ENCODE data around the gene JAZF1. TPM values are rescaled to one million over a fixed set of nuclear protein-coding genes. Genes with fewer than 3 reads are reported as not detected.

JAZF1 gene
- total and polyA plus RNA-seq, 3 experiments from 2014 or later: 3.2 to 5.1 (median 4.9) TPM

- peaks cover 0 to 2% (median 0%) of the 10 kb centered on the region in 3 donors for H3K4me1 Mint-ChIP-seq
- Histone ChIP-seq H3K36me3 (ENCODE audit: insufficient read depth, low read length) (no peaks in the 10 kb centered on the region), H3K27me3 (ENCODE audit: insufficient read depth, low read length, poor library complexity, severe bottlenecking) (no peaks in the 10 kb centered on the region), H3K4me1 (ENCODE audit: insufficient read depth, low read length) (no peaks in the 10 kb centered on the region), H3K4me3 (ENCODE audit: low read length) (no peak overlapping the region), H3K9me3 (ENCODE audit: low read length) (no peaks in the 10 kb centered on the region), H3K27ac (ENCODE audit: low read depth, low read length) (no peak overlapping the region)
- H3K27me3 Mint-ChIP-seq: peaks cover 0 to 2% of the 10 kb centered on the region in 2 donors
- H3K27ac Mint-ChIP-seq: no peak overlapping the region
- no peak for DNase-seq
- H3K4me3 Mint-ChIP-seq: no peak overlapping the region
- peaks cover 0 to 11% (median 3%) of the 10 kb centered on the region in 3 donors for H3K36me3 Mint-ChIP-seq
- CTCF ChIA-PET: no interaction called here
- no peaks in the 10 kb centered on the region for H3K9me3 Mint-ChIP-seq
- POLR2A ChIA-PET: no interaction called here
Observed at GRCh38 chr7:27916372-27916771, 264.2 kb downstream of the JAZF1 start.

- CTCF ChIA-PET: no interaction called here
- Histone ChIP-seq H3K4me1 (ENCODE audit: insufficient read depth, low read length) (no peaks in the 10 kb centered on the region), H3K27me3 (ENCODE audit: insufficient read depth, low read length, poor library complexity, severe bottlenecking) (no peaks in the 10 kb centered on the region), H3K4me3 (ENCODE audit: low read length) (no peak overlapping the region), H3K9me3 (ENCODE audit: low read length) (no peaks in the 10 kb centered on the region), H3K27ac (ENCODE audit: low read depth, low read length) (no peak overlapping the region), H3K36me3 (ENCODE audit: insufficient read depth, low read length) (no peaks in the 10 kb centered on the region)
- Mint-ChIP-seq H3K4me1 (no peaks in the 10 kb centered on the region), H3K4me3 (no peak overlapping the region), H3K27me3 (no peaks in the 10 kb centered on the region), H3K27ac (no peak overlapping the region), H3K36me3 (peaks cover 0 to 11% (median 3%) of the 10 kb centered on the region in 3 donors), H3K9me3 (no peaks in the 10 kb centered on the region)
- DNase-seq: no peak
- POLR2A ChIA-PET: no interaction called here
Observed at GRCh38 chr7:27914409-27914808, 266.2 kb downstream of the JAZF1 start.

- no peaks in the 10 kb centered on the region for H3K4me1 Mint-ChIP-seq
- no peak for DNase-seq
- no peak overlapping the region for H3K27ac Mint-ChIP-seq
- no peaks in the 10 kb centered on the region for H3K27me3 Mint-ChIP-seq
- Histone ChIP-seq H3K9me3 (ENCODE audit: low read length) (no peaks in the 10 kb centered on the region), H3K36me3 (ENCODE audit: insufficient read depth, low read length) (no peaks in the 10 kb centered on the region), H3K4me3 (ENCODE audit: low read length) (no peak overlapping the region), H3K4me1 (ENCODE audit: insufficient read depth, low read length) (no peaks in the 10 kb centered on the region), H3K27ac (ENCODE audit: low read depth, low read length) (no peak overlapping the region), H3K27me3 (ENCODE audit: insufficient read depth, low read length, poor library complexity, severe bottlenecking) (no peaks in the 10 kb centered on the region)
- H3K9me3 Mint-ChIP-seq: no peaks in the 10 kb centered on the region
- CTCF ChIA-PET: no interaction called here
- peaks cover 0 to 11% (median 3%) of the 10 kb centered on the region in 3 donors for H3K36me3 Mint-ChIP-seq
- H3K4me3 Mint-ChIP-seq: no peak overlapping the region
- POLR2A ChIA-PET: interaction anchor here (0.6 kb wide), 1 partner anchor 862 kb away, joined by 3 read pairs; no protein-coding TSS in a partner anchor
Observed at GRCh38 chr7:27912751-27913150, 267.8 kb downstream of the JAZF1 start.

GRCh38 chr7:27911920-27912319 is 268.7 kb downstream of the JAZF1 start:
- Histone ChIP-seq H3K4me1 (ENCODE audit: insufficient read depth, low read length) (no peaks in the 10 kb centered on the region), H3K9me3 (ENCODE audit: low read length) (no peaks in the 10 kb centered on the region), H3K27me3 (ENCODE audit: insufficient read depth, low read length, poor library complexity, severe bottlenecking) (no peaks in the 10 kb centered on the region), H3K36me3 (ENCODE audit: insufficient read depth, low read length) (no peaks in the 10 kb centered on the region), H3K27ac (ENCODE audit: low read depth, low read length) (no peak overlapping the region), H3K4me3 (ENCODE audit: low read length) (no peak overlapping the region)
- no peak overlapping the region for H3K27ac Mint-ChIP-seq
- H3K36me3 Mint-ChIP-seq: peaks cover 0 to 7% (median 0%) of the 10 kb centered on the region in 3 donors
- DNase-seq: no peak
- POLR2A ChIA-PET: no interaction called here
- CTCF ChIA-PET: no interaction called here
- no peaks in the 10 kb centered on the region for H3K9me3 Mint-ChIP-seq
- no peaks in the 10 kb centered on the region for H3K4me1 Mint-ChIP-seq
- no peaks in the 10 kb centered on the region for H3K27me3 Mint-ChIP-seq
- no peak overlapping the region for H3K4me3 Mint-ChIP-seq

- peaks cover 0 to 6% (median 0%) of the 10 kb centered on the region in 3 donors for H3K36me3 Mint-ChIP-seq
- H3K36me3 ChIP-seq (ENCODE audit: insufficient read depth, low read length): no peaks in the 10 kb centered on the region
- H3K9me3 ChIP-seq (ENCODE audit: low read length): no peaks in the 10 kb centered on the region
- no peaks in the 10 kb centered on the region for H3K4me1 Mint-ChIP-seq
- H3K27me3 Mint-ChIP-seq: no peaks in the 10 kb centered on the region
- H3K4me3 ChIP-seq (ENCODE audit: low read length): no peak overlapping the region
- no peaks in the 10 kb centered on the region for H3K27me3 ChIP-seq (ENCODE audit: insufficient read depth, low read length, poor library complexity, severe bottlenecking)
- H3K4me1 ChIP-seq (ENCODE audit: insufficient read depth, low read length): no peaks in the 10 kb centered on the region
- H3K4me3 Mint-ChIP-seq: no peak overlapping the region
- DNase-seq: no peak
- ChIA-PET CTCF (interaction anchor here (1.2 kb wide), 1 partner anchor 10 kb away, joined by 4 read pairs; no protein-coding TSS in a partner anchor), POLR2A (no interaction called here)
- H3K27ac Mint-ChIP-seq: no peak overlapping the region
- no peak overlapping the region for H3K27ac ChIP-seq (ENCODE audit: low read depth, low read length)
- H3K9me3 Mint-ChIP-seq: no peaks in the 10 kb centered on the region
Observed at GRCh38 chr7:27910326-27910725, 270.3 kb downstream of the JAZF1 start.

- DNase-seq: no peak
- no peaks in the 10 kb centered on the region for H3K9me3 Mint-ChIP-seq
- POLR2A ChIA-PET: no interaction called here
- peaks cover 0 to 4% (median 0%) of the 10 kb centered on the region in 3 donors for H3K36me3 Mint-ChIP-seq
- CTCF ChIA-PET: no interaction called here
- H3K27me3 ChIP-seq (ENCODE audit: insufficient read depth, low read length, poor library complexity, severe bottlenecking): no peaks in the 10 kb centered on the region
- no peak overlapping the region for H3K4me3 Mint-ChIP-seq
- H3K27ac Mint-ChIP-seq: peak overlapping the region in 1 of 8 donors; percentile 36
- no peak overlapping the region for H3K27ac ChIP-seq (ENCODE audit: low read depth, low read length)
- H3K4me1 Mint-ChIP-seq: no peaks in the 10 kb centered on the region
- no peaks in the 10 kb centered on the region for H3K27me3 Mint-ChIP-seq
- no peak overlapping the region for H3K4me3 ChIP-seq (ENCODE audit: low read length)
- H3K9me3 ChIP-seq (ENCODE audit: low read length): no peaks in the 10 kb centered on the region
- H3K4me1 ChIP-seq (ENCODE audit: insufficient read depth, low read length): no peaks in the 10 kb centered on the region
- no peaks in the 10 kb centered on the region for H3K36me3 ChIP-seq (ENCODE audit: insufficient read depth, low read length)
Observed at GRCh38 chr7:27908534-27909165, 271.9 kb downstream of the JAZF1 start.

GRCh38 chr7:27906385-27907091 is 274.1 kb downstream of the JAZF1 start:
- POLR2A ChIA-PET: no interaction called here
- Histone ChIP-seq H3K9me3 (ENCODE audit: low read length) (no peaks in the 10 kb centered on the region), H3K4me1 (ENCODE audit: insufficient read depth, low read length) (peaks cover under 1% of the 10 kb centered on the region), H3K27me3 (ENCODE audit: insufficient read depth, low read length, poor library complexity, severe bottlenecking) (no peaks in the 10 kb centered on the region), H3K36me3 (ENCODE audit: insufficient read depth, low read length) (no peaks in the 10 kb centered on the region), H3K27ac (ENCODE audit: low read depth, low read length) (no peak overlapping the region), H3K4me3 (ENCODE audit: low read length) (no peak overlapping the region)
- Mint-ChIP-seq H3K4me3 (no peak overlapping the region), H3K36me3 (peaks cover 0 to 1% (median 0%) of the 10 kb centered on the region in 3 donors), H3K4me1 (peaks cover 3 to 4% (median 4%) of the 10 kb centered on the region in 3 donors), H3K9me3 (no peaks in the 10 kb centered on the region), H3K27ac (peak overlapping the region in 1 of 8 donors; percentile 13), H3K27me3 (no peaks in the 10 kb centered on the region)
- CTCF ChIA-PET: no interaction called here
- no peak for DNase-seq

GRCh38 chr7:27905951-27906350 is 274.6 kb downstream of the JAZF1 start:
- H3K27ac ChIP-seq (ENCODE audit: low read depth, low read length): no peak overlapping the region
- Mint-ChIP-seq H3K36me3 (no peaks in the 10 kb centered on the region), H3K9me3 (no peaks in the 10 kb centered on the region), H3K4me1 (peaks cover 8 to 10% (median 10%) of the 10 kb centered on the region in 3 donors), H3K4me3 (no peak overlapping the region), H3K27me3 (no peaks in the 10 kb centered on the region), H3K27ac (peak overlapping the region in 1 of 8 donors; percentile 71)
- ChIA-PET POLR2A (no interaction called here), CTCF (no interaction called here)
- H3K36me3 ChIP-seq (ENCODE audit: insufficient read depth, low read length): no peaks in the 10 kb centered on the region
- no peak for DNase-seq
- H3K27me3 ChIP-seq (ENCODE audit: insufficient read depth, low read length, poor library complexity, severe bottlenecking): no peaks in the 10 kb centered on the region
- H3K4me1 ChIP-seq (ENCODE audit: insufficient read depth, low read length): peaks cover 4% of the 10 kb centered on the region
- no peak overlapping the region for H3K4me3 ChIP-seq (ENCODE audit: low read length)
- no peaks in the 10 kb centered on the region for H3K9me3 ChIP-seq (ENCODE audit: low read length)
